CD4-positive, alpha-beta T cell treated with Interleukin-21 for 1 hour (primary cell): Measurements from ENCODE around the gene TIMMDC1.

Source experiments
- DNase-seq: peaks from one replicate; pipeline ENCODE4 v3.0.0-alpha.2; 2020

TIMMDC1 gene

GRCh38 chr3:119498186-119499011 lies at the start of gene TIMMDC1:
Gene TIMMDC1, plus strand, starts transcription at chr3:119498547. Its CDS starts 187 bp downstream, at chr3:119498734.
- DNase-seq: peak; percentile 97

GRCh38 chr3:119453822-119454221 lies 44.5 kb upstream of the TIMMDC1 start:
- DNase-seq: no peak

GRCh38 chr3:119456469-119456868 lies 41.9 kb upstream of the TIMMDC1 start:
- DNase-seq: no peak

- DNase-seq: no peak
Measured at GRCh38 chr3:119457246-119457645, 41.1 kb upstream of the TIMMDC1 start.

- peak; percentile 98 for DNase-seq
Measured at GRCh38 chr3:119463171-119464169, 34.9 kb upstream of the TIMMDC1 start, which contains the start of gene TMEM39A. Gene TMEM39A, minus strand, starts transcription at chr3:119463615. Its CDS starts 1,541 bp downstream, at chr3:119462074.

- no peak for DNase-seq
Measured at GRCh38 chr3:119468041-119468440, 30.3 kb upstream of the TIMMDC1 start.

- DNase-seq: peak; percentile 17
Measured at GRCh38 chr3:119469418-119470189, 28.7 kb upstream of the TIMMDC1 start.

GRCh38 chr3:119470866-119471265 lies 27.5 kb upstream of the TIMMDC1 start:
- no peak for DNase-seq

GRCh38 chr3:119481079-119481478 lies 17.3 kb upstream of the TIMMDC1 start:
- no peak for DNase-seq

GRCh38 chr3:119483101-119483500 lies 15.2 kb upstream of the TIMMDC1 start:
- DNase-seq: no peak

GRCh38 chr3:119485563-119485962 lies 12.8 kb upstream of the TIMMDC1 start:
- no peak for DNase-seq

- no peak for DNase-seq
Measured at GRCh38 chr3:119490153-119490552, 8.2 kb upstream of the TIMMDC1 start.

- DNase-seq: no peak
Measured at GRCh38 chr3:119492128-119492527, 6.2 kb upstream of the TIMMDC1 start.

- no peak for DNase-seq
Measured at GRCh38 chr3:119492810-119493209, 5.5 kb upstream of the TIMMDC1 start.

- no peak for DNase-seq
Measured at GRCh38 chr3:119494597-119494996, 3.8 kb upstream of the TIMMDC1 start.

GRCh38 chr3:119497820-119498185 lies 544 bp upstream of the TIMMDC1 start:
- no peak for DNase-seq

GRCh38 chr3:119500265-119500664 lies 1.9 kb downstream of the TIMMDC1 start:
- no peak for DNase-seq

- no peak for DNase-seq
Measured at GRCh38 chr3:119500901-119501300, 2.6 kb downstream of the TIMMDC1 start.

- no peak for DNase-seq
Measured at GRCh38 chr3:119506631-119507030, 8.3 kb downstream of the TIMMDC1 start.

- no peak for DNase-seq
Measured at GRCh38 chr3:119507404-119507803, 9.1 kb downstream of the TIMMDC1 start.

GRCh38 chr3:119508172-119508845 lies 10.0 kb downstream of the TIMMDC1 start:
- no peak for DNase-seq

GRCh38 chr3:119510690-119511089 lies 12.3 kb downstream of the TIMMDC1 start:
- no peak for DNase-seq
